ENCODE data around the gene TPP2. TPM values are rescaled to one million over a fixed set of nuclear protein-coding genes. Genes with fewer than 3 reads are reported as not detected.

The TPP2 gene
- total RNA-seq, 4 donors from 2014 or later, result 26.2 to 61.0 (median 30.5) TPM

- H3K27me3 ChIP-seq, result no peaks in the 10 kb centered on the region
- peaks cover 76% of the 10 kb centered on the region for H3K36me3 ChIP-seq
- no peaks in the 10 kb centered on the region for H3K4me1 ChIP-seq
- H3K9me3 ChIP-seq, result peaks cover 9% of the 10 kb centered on the region
- DNase-seq (ENCODE audit: low spot score in 2 of 2), result no peak
- no peak overlapping the region for H3K4me3 ChIP-seq
- no peak overlapping the region for H3K27ac ChIP-seq
- no peak for TF ChIP-seq POLR2AphosphoS5 (IDR thresholded peaks at IDR 0.05)
- no peak for TF ChIP-seq EP300 (IDR thresholded peaks at IDR 0.05)
- no peak for TF ChIP-seq POLR2A (IDR thresholded peaks at IDR 0.05)
- TF ChIP-seq CTCF (IDR thresholded peaks at IDR 0.05), result no peak
Observed at GRCh38 chr13:102667023-102667422, 70.2 kb downstream of the TPP2 start.

- Histone ChIP-seq H3K27me3 (no peaks in the 10 kb centered on the region), H3K4me1 (no peaks in the 10 kb centered on the region), H3K4me3 (no peak overlapping the region), H3K9me3 (peaks cover 9% of the 10 kb centered on the region), H3K36me3 (peaks cover 85% of the 10 kb centered on the region), H3K27ac (no peak overlapping the region)
- WGBS, result 95% methylated on average over 4 of the region's 4 CpGs
- no peak for DNase-seq (ENCODE audit: low spot score in 2 of 2)
- no peak for TF ChIP-seq POLR2A (IDR thresholded peaks at IDR 0.05)
- no peak for TF ChIP-seq POLR2AphosphoS5 (IDR thresholded peaks at IDR 0.05)
- no peak for TF ChIP-seq CTCF (IDR thresholded peaks at IDR 0.05)
- TF ChIP-seq EP300 (IDR thresholded peaks at IDR 0.05), result no peak
Observed at GRCh38 chr13:102667911-102668310, 71.1 kb downstream of the TPP2 start.

DNA sequence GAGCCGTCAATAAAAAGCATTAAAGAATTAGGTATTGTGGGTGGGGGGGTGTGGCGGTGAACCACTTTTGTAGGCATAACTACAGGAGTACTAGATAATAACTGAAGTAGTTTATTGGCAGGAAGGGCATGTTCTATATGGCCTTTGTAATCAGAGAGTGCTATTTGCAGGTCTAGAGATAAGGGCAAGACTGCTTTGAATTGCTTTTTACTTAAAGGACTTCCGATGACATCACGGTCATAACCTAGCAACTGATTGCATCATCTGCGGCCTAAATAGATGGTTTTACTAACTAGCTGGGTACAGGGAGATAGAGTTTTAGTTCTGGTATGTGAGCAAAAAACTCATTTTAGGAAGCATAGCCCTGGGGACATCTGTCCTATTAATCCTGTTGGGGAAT lies 73.3 kb downstream of the TPP2 start:
- Histone ChIP-seq H3K4me3 (no peak overlapping the region), H3K4me1 (no peaks in the 10 kb centered on the region), H3K27ac (no peak overlapping the region), H3K9me3 (peaks cover 9% of the 10 kb centered on the region), H3K36me3 (peaks cover 91% of the 10 kb centered on the region), H3K27me3 (no peaks in the 10 kb centered on the region)
- DNase-seq (ENCODE audit: low spot score in 2 of 2), result no peak
- WGBS, result 78% methylated on average over 5 of the region's 5 CpGs
- TF ChIP-seq CTCF (IDR thresholded peaks at IDR 0.05) (no peak), POLR2AphosphoS5 (IDR thresholded peaks at IDR 0.05) (no peak), POLR2A (IDR thresholded peaks at IDR 0.05) (no peak), EP300 (IDR thresholded peaks at IDR 0.05) (no peak)

DNA sequence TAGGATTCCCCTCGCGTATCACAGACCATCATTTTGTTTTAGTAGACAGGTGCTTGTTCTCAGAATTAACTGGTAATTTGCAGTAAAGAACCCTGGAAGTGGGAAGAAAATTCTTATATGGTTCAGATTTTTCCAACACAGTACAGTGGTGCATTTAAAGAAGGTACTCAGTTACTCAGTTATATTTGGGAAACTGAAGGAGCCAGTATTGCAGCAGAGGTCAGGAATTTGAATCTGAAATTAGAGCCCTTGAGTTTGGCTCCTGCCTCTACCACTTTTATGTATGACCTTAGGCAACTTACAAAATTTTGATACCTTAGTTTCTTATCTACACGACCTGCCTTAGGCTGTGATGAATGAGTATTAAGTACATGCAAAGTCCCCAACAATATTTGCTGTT lies 78.3 kb downstream of the TPP2 start:
- no peak for DNase-seq (ENCODE audit: low spot score in 2 of 2)
- TF ChIP-seq POLR2A (IDR thresholded peaks at IDR 0.05) (no peak), CTCF (IDR thresholded peaks at IDR 0.05) (no peak), POLR2AphosphoS5 (IDR thresholded peaks at IDR 0.05) (no peak), EP300 (IDR thresholded peaks at IDR 0.05) (no peak)
- no peaks in the 10 kb centered on the region for H3K4me1 ChIP-seq
- peaks cover 5% of the 10 kb centered on the region for H3K9me3 ChIP-seq
- peaks cover 91% of the 10 kb centered on the region for H3K36me3 ChIP-seq
- WGBS, result 78% methylated on average over 3 of the region's 3 CpGs
- no peak overlapping the region for H3K27ac ChIP-seq
- no peak overlapping the region for H3K4me3 ChIP-seq
- no peaks in the 10 kb centered on the region for H3K27me3 ChIP-seq

DNA sequence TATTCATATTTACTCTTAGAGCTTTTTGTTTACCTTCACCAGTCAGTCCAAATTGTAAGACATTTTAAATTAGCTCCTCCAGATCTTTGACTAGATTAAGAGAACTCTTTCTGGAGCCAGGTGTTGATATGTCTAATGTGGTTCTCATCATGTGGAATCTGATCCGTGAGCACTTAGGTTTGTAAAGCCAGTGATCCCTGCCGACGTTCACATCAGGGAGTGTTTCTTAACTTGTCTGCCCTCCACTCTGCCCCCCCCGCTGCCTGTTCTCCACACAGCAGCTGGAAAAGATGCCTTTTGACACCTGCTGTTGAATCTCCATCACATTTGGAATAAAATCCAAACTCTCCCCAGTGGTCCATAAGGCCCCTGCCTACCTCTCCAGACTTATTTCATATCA lies 80.3 kb downstream of the TPP2 start:
- no peaks in the 10 kb centered on the region for H3K9me3 ChIP-seq
- no peaks in the 10 kb centered on the region for H3K27me3 ChIP-seq
- H3K27ac ChIP-seq, result no peak overlapping the region
- H3K4me3 ChIP-seq, result no peak overlapping the region
- WGBS, result 88% methylated on average over 4 of the region's 4 CpGs
- peaks cover 75% of the 10 kb centered on the region for H3K36me3 ChIP-seq
- no peak for DNase-seq (ENCODE audit: low spot score in 2 of 2)
- TF ChIP-seq POLR2A (IDR thresholded peaks at IDR 0.05), result no peak
- TF ChIP-seq CTCF (IDR thresholded peaks at IDR 0.05), result no peak
- TF ChIP-seq EP300 (IDR thresholded peaks at IDR 0.05), result no peak
- TF ChIP-seq POLR2AphosphoS5 (IDR thresholded peaks at IDR 0.05), result no peak
- H3K4me1 ChIP-seq, result no peaks in the 10 kb centered on the region

Data from suprapubic skin (tissue), 4 donors.